Lower leg skin (tissue), 3 donors: ENCODE data around the gene CS.

Experiments used
- POLR2A ChIP-seq, 2 donors: fragments of 450-650 bp; IDR thresholded peaks; one replicate each; pipeline ENCODE4 v1.6.1; 2016 to 2017; ENCODE audit warnings: antibody characterized with exemption in 2 of 2, mild to moderate bottlenecking in 1 of 2, moderate library complexity in 1 of 2
- TF ChIP-seq, protein P1 (sequence below), 3 donors: fragments of 450-650 bp; IDR thresholded peaks; one replicate each; pipeline ENCODE4 v1.5.1; 2016; ENCODE audit warnings: antibody characterized with exemption in 3 of 3, mild to moderate bottlenecking in 3 of 3, moderate library complexity in 2 of 3

- no peak for TF ChIP-seq POLR2A (IDR thresholded peaks at IDR 0.05)
- TF ChIP-seq, protein P1, sequence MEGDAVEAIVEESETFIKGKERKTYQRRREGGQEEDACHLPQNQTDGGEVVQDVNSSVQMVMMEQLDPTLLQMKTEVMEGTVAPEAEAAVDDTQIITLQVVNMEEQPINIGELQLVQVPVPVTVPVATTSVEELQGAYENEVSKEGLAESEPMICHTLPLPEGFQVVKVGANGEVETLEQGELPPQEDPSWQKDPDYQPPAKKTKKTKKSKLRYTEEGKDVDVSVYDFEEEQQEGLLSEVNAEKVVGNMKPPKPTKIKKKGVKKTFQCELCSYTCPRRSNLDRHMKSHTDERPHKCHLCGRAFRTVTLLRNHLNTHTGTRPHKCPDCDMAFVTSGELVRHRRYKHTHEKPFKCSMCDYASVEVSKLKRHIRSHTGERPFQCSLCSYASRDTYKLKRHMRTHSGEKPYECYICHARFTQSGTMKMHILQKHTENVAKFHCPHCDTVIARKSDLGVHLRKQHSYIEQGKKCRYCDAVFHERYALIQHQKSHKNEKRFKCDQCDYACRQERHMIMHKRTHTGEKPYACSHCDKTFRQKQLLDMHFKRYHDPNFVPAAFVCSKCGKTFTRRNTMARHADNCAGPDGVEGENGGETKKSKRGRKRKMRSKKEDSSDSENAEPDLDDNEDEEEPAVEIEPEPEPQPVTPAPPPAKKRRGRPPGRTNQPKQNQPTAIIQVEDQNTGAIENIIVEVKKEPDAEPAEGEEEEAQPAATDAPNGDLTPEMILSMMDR (IDR thresholded peaks at IDR 0.05): no peak
These were observed 39.2 kb downstream of the CS start for GRCh38 chr12:56260921-56261320.
